SK-MEL-5 (cell line): ENCODE results near the gene PLEK. TPM values are rescaled to one million over a fixed set of nuclear protein-coding genes. Genes with fewer than 3 reads are reported as not detected.
"Not testable (repeated sequence)": the region's sequence is repeated elsewhere in the genome, so short reads cannot be mapped to it uniquely, and the experiment has no call there.

Source experiments
- DNase-seq: peaks from one replicate; pipeline ENCODE4 v3.0.0-alpha.2; 2016; ENCODE audit warnings: low read depth, low spot score
- in situ Hi-C: cut with HindIII; loops from 2 replicates; pipeline ENCODE4 v1.10.0; 2016; ENCODE audit warnings: low sequenced_read_pairs, high pct_unique_total_duplicates, low pct_unique_long_range_greater_than_20kb
- total RNA-seq: library from RNA; depleted of rRNA; stranded (reverse); fragments of >200 nt; shearing (Covaris generic); gene quantifications from 2 replicates; pipeline ENCODE4 v1.2.3, GENCODE V29; 2014

Gene PLEK
- total RNA-seq, 1 experiment from 2014 or later = not detected

DNA sequence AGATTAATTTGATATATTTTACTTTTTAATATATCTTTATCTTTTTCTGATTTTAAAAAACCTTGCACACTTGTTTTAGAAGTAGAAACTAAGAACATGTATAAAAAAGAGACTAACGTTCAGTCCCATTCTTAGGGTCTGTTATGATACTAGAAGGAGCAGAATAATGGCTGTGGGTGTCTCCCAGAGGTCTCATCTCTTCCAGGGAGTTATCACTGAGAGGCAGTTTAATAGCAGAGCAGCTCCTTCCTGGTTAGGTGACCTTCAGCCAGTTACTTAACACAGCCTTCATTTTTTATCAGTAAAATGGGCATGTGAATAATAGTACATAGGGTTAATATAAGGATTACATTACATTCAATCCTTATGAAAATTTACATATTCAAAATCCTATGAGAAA is 61.4 kb downstream of the PLEK start:
- in situ Hi-C loops = no loop called here
- no peak for DNase-seq

DNA sequence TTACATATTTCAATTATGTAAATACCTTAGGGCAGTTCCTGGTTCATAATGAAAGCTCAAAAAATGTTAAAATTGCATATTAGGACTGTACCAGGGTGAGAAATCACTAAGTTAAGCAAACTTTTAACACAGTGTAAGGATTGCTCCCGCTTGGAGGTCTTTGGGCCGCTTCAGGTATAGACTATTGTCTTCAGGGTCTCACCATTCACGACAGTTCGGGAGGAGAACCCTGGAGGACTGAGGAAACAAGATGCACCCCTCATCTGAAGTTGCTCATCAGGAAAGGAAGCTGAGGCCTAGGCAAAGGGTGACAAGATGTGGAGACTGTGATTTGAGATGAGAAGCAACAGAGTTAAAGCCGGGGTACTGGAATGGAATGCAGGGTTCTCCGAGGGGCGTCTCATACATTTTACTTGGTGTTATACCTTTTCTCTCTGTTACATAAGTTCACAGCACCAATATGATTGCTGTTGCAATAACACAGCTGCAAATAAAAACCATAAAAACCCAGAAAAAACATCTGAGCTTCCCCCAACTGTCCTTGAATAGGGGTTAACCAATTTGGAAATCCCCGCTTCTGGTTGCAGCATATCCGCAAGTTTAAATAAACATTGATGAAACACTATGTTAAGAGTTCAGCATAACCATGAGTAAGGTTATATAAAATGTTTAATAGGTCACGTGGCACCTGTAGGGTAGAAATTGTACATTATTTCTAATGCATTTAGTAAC is 61.9 kb downstream of the PLEK start:
- DNase-seq = no peak
- in situ Hi-C loops = no loop called here

DNA sequence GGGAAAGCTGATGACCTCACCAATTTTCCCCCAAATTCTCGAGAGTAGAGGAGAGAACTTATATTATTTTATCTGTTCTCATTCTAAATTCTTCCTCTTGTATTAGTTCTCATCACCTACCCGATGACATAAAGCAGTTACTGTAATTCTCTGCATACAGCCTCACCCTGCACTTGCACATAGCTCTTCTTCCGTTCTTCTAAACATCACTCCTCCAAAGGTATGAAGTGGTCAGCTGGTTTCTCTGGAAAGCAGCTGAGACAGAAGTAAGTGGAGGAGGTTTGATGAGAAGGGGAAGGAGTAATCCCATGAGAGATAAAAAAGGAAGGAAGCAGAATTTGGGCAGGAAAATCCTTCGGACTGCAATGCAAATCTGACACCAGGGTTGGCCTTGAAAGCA is 63.0 kb downstream of the PLEK start:
- no peak for DNase-seq
- in situ Hi-C loops = no loop called here

DNA sequence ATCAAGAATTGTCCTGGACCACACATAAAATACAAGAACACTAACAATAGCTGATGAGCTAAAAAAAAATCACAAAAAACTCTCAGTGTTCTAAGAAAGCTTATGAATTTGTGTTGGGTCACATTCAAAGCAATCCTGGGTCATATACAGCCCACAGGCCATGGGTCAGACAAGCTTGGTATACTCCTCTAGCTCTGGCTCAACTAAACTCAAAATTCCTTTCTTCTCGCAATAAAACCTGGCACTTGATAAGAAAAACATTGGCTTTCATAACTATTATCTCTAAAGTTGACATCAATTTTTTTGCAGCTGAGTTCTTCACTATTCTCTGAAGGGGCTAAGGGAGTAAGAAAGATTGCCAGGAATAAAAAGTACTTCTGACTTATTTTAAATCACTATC is 63.7 kb downstream of the PLEK start:
- in situ Hi-C loops = no loop called here
- DNase-seq = no peak

DNA sequence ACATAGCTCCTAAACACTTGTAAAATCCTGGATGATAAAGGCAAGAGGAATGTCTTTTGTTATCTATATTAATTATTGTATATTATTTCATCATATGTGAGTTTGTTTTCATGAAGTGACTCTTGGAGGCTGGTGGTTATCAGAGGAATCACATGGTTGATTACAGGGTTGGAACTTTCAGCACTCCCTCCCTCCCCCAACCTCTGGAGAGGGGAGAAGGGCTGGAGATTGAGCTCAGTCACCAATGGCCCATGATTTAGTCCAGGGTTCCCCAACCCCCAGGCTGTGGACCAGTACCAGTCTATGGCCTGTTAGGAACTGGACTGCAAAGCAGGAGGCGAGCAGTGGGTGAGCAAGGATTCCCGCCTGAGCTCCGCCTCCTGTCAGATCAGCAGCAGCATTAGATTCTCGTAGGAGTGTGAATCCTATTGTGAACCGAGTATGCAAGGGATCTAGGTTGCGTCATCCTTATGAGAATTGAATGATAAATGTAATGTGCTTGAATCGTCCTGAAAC is 64.3 kb downstream of the PLEK start:
- no peak for DNase-seq
- in situ Hi-C loops = no loop called here

DNA sequence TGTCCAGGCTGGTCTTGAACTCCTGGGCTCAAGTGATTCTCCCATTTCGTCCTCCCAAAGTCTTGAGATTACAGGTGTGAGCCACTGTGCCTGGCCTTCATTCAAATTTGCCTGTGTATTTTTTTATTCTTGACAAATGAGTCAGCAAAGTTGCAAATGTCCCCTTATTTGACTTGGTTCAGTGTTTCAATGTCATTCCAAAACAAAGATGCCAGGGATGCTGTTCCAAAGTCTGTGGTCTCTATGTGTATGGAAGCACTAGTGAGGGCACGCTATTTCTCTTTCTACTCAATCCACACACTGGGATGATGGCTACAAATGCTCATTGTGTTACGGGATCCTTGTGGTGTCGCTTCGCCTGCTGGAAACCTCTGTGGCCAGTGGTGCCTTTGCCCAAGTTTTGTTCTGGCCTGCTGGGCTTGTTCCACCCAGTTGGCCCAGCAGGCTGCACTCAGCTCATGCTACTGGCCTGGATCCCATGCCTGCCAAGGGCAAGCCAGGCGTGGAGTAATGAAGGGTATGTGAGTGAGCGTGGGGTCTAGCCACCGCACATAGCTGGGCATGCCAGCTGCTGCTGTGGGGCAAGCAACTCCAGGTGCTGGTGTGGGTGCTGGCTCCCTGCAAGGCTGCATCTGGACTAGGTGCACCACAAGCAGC is 66.4 kb downstream of the PLEK start:
- in situ Hi-C loops = no loop called here
- no peak for DNase-seq

DNA sequence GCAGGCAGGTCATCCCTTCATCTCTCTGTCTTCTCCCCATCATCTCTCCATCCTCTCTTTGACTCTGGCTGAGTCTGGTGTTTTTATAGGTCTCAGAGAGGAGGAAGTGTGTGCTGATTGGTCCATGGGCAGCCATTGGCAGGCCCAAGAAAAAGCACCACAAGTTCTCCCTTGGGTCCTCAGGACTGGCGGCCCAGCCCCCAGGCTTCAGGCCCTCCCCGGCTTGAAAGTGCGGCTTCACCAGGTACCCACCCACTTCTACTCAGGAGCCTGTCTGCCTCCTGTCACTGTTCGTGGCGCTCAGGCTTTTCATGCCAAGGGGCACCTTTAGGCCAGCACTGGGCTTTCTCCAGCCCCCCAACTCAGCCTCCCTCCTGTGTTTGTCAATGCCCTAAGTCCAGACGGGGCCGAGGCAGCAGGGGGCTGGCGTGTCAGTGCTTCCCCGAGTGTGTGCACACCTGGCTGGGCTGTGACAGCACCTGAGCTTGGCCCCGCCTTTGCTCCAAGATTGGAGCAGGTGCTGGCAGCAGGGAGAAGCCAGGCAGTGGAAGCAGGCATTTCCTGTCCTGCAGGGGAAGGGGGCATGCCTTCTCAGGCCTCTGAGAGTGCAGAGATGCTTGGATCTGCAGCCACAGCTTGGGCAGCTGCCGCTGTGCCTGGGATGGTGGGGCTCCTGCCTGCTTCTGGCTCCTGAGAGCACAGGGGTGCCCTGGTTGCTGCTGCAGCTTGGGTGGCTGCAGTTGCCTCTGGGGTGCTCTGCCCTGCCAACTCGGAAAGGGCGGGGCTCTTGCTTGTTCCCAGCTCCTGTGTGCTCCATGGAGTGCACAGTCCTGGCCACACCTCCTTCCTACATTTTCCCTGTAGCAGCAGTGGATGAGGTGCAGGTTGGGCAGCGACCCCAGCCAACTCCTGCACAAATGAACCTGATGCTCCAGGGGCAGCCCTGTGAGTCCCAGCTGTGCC is 67.9 kb downstream of the PLEK start:
- DNase-seq = no peak
- in situ Hi-C loops = no loop called here

DNA sequence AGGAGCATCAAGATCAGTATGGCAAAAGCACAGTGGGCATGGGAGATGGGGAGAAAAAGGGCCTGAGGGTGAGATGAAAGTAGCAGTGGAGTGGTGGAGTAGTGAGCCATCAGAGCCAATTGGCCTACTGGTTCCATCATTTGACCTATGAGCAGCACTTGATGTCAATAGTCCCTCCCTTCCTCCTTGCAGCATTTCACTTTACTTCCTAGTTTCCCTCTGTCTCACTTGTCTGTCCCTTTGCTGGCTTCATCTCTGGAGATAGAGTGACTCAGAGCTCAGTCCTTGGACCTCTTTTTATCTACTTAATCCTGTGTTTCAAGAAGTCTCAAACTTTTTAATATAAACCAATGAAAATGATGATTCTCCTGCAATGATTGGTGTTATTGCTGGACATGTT is 69.9 kb downstream of the PLEK start:
- in situ Hi-C loops = no loop called here
- no peak for DNase-seq

DNA sequence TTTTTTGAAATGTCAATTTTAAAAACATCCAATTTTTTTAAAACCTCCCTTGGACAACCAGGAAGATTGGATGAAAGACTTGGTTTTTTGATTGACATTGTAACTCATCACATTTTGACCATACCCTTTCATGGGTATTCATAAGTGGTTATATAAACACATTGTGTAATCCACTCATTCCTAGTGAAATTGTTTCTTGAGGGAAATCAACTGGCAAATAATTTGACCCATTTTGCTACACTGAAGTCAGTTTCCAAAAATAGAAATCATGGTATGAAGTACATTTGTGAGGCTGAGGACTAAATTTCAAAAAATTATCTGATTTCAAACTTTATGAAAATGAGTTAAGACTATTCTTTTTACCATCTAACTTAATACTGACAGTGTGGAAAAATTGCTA is 70.5 kb downstream of the PLEK start:
- in situ Hi-C loops = no loop called here
- no peak for DNase-seq

DNA sequence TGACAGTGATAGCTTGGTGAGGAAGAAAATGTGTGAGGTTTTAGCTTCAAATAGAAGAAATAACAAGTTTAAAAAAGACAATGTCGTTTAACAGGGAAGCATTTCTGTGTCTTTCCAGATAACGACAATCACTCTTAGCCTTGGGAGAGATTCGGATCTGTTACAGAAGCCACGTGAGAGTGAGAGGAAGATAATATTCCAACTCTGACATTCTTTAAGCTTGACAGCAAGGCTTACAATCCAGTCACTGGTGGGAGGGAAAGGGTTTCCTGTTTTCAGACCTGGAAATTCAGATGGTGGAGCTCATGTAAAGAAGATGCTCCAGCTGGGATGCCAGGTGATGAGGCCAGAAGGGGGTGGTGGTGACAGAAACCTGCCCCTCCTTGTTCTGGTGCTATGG is 71.2 kb downstream of the PLEK start:
- in situ Hi-C loops = no loop called here
- DNase-seq = no peak

DNA sequence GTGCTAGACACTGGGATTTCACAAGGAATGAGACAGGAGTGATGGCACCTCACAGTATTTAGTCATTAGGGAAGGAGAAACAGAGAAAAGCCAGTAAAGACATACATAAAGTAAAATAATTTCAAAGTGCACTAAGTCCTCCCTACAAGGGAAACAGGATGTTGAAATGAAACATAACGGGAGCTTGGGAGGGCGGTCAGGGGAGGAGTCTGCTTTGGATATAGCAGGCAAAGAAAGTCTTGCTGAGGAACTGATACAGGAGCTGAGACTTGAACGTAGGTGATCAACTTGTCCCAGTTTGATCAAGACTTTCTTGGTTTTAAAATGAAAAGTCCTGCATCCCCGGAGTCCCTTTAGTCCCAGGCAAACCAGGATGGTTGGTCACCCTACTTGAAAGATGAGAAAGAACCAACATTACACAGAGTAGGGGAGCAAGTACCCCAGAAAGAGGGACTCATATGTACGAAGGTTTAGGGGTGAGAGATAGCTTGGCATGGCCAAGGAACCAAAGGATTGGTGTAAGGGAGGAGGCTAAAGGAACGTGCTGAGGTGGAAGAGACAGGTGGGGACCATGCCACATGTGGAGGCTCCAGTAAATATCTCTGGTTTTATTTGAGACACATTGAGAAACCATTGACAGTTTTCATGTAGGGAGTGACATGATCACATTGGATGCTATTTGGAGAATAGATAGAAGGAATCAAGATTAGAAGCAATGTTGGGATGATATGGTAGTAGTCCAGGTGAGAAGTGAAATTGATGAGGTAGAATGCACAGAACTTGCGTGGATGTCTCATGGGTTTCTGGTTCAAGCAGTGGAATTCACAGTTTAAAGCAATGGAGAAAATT is 73.6 kb downstream of the PLEK start:
- in situ Hi-C loops = no loop called here
- no peak for DNase-seq

DNA sequence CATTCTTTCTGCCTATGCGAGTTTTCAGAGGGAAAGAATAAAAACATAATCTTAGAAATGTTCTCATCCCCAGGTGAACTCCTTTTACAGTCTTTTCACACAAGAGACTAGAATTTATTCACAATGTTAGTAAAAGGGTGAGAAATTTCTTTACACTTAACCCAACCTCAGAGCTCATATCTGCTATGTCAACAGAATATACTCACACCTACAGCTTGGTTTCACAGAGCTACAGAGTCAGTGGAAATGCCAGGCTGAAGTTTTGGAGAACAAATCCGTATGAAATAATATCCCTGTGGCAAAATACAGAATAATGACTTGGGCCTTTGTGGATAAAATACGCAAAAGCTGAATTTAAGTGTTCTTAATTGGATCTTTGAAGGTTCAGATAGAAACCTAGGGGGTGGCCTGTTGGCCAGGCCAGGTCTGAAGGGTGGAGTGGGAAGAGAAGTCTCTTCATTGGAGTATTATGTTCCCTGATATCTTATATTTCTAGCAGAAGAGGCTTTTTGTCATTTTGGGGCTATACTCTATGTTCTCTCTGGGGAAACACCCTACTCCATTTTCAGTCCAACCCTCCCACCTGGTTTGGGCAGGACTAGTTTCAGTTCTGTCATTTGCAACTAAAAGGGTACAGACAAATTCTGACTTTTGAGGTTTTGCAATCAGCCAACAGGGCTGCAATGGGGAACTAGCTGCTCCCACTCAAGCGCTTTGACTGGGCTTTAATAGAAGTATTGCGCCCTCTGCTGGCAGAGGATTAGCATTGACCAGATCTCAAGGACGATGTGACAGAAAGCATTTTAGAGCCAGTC is 76.3 kb downstream of the PLEK start:
- in situ Hi-C loops = no loop called here
- peak; percentile 96 for DNase-seq

DNA sequence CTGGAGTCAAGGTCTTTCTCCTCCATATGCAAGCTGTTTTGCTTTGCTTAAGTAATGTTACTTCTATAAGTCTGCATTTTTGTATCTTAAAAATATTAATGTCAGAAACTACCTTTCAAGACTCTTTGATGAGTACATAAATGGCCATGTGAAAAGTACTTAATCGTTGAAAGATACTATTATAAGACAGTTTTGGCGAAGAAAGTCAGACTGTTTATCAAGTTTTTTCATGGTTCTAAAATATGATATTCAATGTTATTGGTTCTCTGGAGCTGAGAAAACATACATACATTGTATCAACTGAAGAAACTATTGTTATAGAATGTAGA is 76.9 kb downstream of the PLEK start:
- no peak for DNase-seq
- in situ Hi-C loops = no loop called here

DNA sequence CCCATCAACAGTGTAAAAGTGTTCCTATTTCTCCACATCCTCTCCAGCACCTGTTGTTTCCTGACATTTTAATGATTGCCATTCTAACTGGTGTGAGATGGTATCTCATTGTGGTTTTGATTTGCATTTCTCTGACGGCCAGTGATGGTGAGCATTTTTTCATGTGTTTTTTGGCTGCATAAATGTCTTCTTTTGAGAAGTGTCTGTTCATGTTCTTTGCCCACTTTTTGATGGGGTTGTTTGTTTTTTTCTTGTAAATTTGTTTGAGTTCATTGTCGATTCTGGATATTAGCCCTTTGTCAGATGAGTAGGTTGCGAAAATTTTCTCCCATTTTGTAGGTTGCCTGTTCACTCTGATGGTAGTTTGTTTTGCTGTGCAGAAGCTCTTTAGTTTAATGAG is 81.3 kb downstream of the PLEK start:
- DNase-seq, in situ Hi-C loops: not testable (repeated sequence)
